Stimulated activated naive CD4-positive, alpha-beta T cell treated with Interleukin-2 at 50 U/mL for 16 hours (primary cell): Measurements from ENCODE around the gene ITPR3.

Experiments
- DNase-seq: peaks from one replicate; lab custom pipeline; 2025; lab: John Stamatoyannopoulos, UW

ITPR3 gene

GRCh38 chr6:33670086-33670660 is 49.1 kb downstream of the ITPR3 start:
- no peak for DNase-seq

GRCh38 chr6:33670971-33671743 is 50.0 kb downstream of the ITPR3 start:
- no peak for DNase-seq

GRCh38 chr6:33671744-33672072 is 50.6 kb downstream of the ITPR3 start:
- no peak for DNase-seq

- no peak for DNase-seq
These were observed 51.7 kb downstream of the ITPR3 start for GRCh38 chr6:33672808-33673207.

GRCh38 chr6:33673851-33674250 is 52.7 kb downstream of the ITPR3 start:
- no peak for DNase-seq

GRCh38 chr6:33675968-33676367 is 54.8 kb downstream of the ITPR3 start:
- no peak for DNase-seq

- no peak for DNase-seq
These were observed 55.5 kb downstream of the ITPR3 start for GRCh38 chr6:33676416-33677142.

- no peak for DNase-seq
These were observed 56.1 kb downstream of the ITPR3 start for GRCh38 chr6:33677143-33677660.

- no peak for DNase-seq
These were observed 56.6 kb downstream of the ITPR3 start for GRCh38 chr6:33677689-33678088.

- no peak for DNase-seq
These were observed 57.3 kb downstream of the ITPR3 start for GRCh38 chr6:33678233-33678931.

- DNase-seq, result no peak
These were observed 57.9 kb downstream of the ITPR3 start for GRCh38 chr6:33678932-33679490.

- no peak for DNase-seq
These were observed 58.6 kb downstream of the ITPR3 start for GRCh38 chr6:33679761-33680160.

- DNase-seq, result no peak
These were observed 61.2 kb downstream of the ITPR3 start for GRCh38 chr6:33682341-33682740.

- peak; percentile 54 for DNase-seq
These were observed 62.0 kb downstream of the ITPR3 start for GRCh38 chr6:33683051-33683571.

- DNase-seq, result no peak
These were observed 62.7 kb downstream of the ITPR3 start for GRCh38 chr6:33683576-33684427.

GRCh38 chr6:33684428-33684896 is 63.3 kb downstream of the ITPR3 start:
- DNase-seq, result no peak

GRCh38 chr6:33684983-33685382 is 63.9 kb downstream of the ITPR3 start:
- DNase-seq, result no peak

- no peak for DNase-seq
These were observed 64.5 kb downstream of the ITPR3 start for GRCh38 chr6:33685411-33686224.

GRCh38 chr6:33686225-33686924 is 65.3 kb downstream of the ITPR3 start:
- no peak for DNase-seq
